Left lung (tissue), 4 donors: Measurements from ENCODE around the gene MTCL3.

ENCODE experiments used
- ATAC-seq: fragments of 200-7000 bp; cut with Tn5 transposase; one replicate; pipeline ENCODE4 v1.9.1; 2020; ENCODE audit warnings: moderate library complexity
- DNase-seq, 4 donors: peaks; one replicate each; pipeline ENCODE4 v3.0.0-alpha.2; 2013 to 2020
- H3K27ac ChIP-seq, 2 donors: fragments of 200-600 bp; sonication (generic) in 1 of 2; one replicate each; pipeline versions ENCODE4 v1.5.0 to v1.8.0; 2020 to 2021
- H3K27me3 ChIP-seq, 2 donors: fragments of 200-600 bp; sonication (generic) in 1 of 2; one replicate each; pipeline versions ENCODE4 v1.5.0 to v1.8.0; 2020 to 2021
- H3K36me3 ChIP-seq, 2 donors: fragments of 200-600 bp; sonication (generic) in 1 of 2; one replicate each; pipeline versions ENCODE4 v1.5.0 to v1.8.0; 2020 to 2021
- H3K4me1 ChIP-seq, 2 donors: fragments of 200-600 bp; one replicate each; pipeline ENCODE4 v1.8.0; 2021
- H3K4me3 ChIP-seq, 2 donors: fragments of 200-600 bp; sonication (generic) in 1 of 2; one replicate each; pipeline versions ENCODE4 v1.5.0 to v1.8.0; 2020 to 2021; ENCODE audit warnings: mild to moderate bottlenecking in 1 of 2
- H3K9me3 ChIP-seq, 2 donors: fragments of 200-600 bp; sonication (generic) in 1 of 2; one replicate each; pipeline versions ENCODE4 v1.5.0 to v1.8.0; 2020 to 2021
- CTCF ChIP-seq, 2 donors: fragments of 200-600 bp; sonication (generic) in 1 of 2; IDR thresholded peaks; one replicate each; pipeline versions ENCODE4 v1.5.0 to v1.8.0; 2021; ENCODE audit warnings: antibody characterized with exemption in 2 of 2
- intact Hi-C, 2 donors: fragments of 100-400 bp; cut with DNase I; formaldehyde crosslinking; loops; one replicate each; pipeline versions ENCODE4 v1.11.2 to v1.14.2; 2022
- donor health status: DM: no; HTN: yes; CAD: no.
- donor health status: DM: no; HTN: no; CAD: no.

Gene MTCL3

GRCh38 chr6:127561660-127562059 is 42.5 kb upstream of the MTCL3 start:
- no peaks in the 10 kb centered on the region for H3K9me3 ChIP-seq
- H3K27me3 ChIP-seq: no peaks in the 10 kb centered on the region
- no peak for ATAC-seq

GRCh38 chr6:127554435-127555006 is 35.4 kb upstream of the MTCL3 start:
- no peaks in the 10 kb centered on the region for H3K36me3 ChIP-seq
- no peaks in the 10 kb centered on the region for H3K27me3 ChIP-seq
- H3K4me1 ChIP-seq: no peaks in the 10 kb centered on the region
- peak; percentile 63 for ATAC-seq
- TF ChIP-seq CTCF (IDR thresholded peaks at IDR 0.05): no peak
- intact Hi-C loops: no loop called here
- no peak overlapping the region for H3K4me3 ChIP-seq
- H3K9me3 ChIP-seq: no peaks in the 10 kb centered on the region
- H3K27ac ChIP-seq: no peak overlapping the region
- DNase-seq: no peak

More at GRCh38 chr6:127561660-127562059, 42.5 kb upstream of the MTCL3 start:
- H3K36me3 ChIP-seq: no peaks in the 10 kb centered on the region
- DNase-seq: no peak
- no peaks in the 10 kb centered on the region for H3K4me1 ChIP-seq
- TF ChIP-seq CTCF (IDR thresholded peaks at IDR 0.05): no peak
- H3K27ac ChIP-seq: no peak overlapping the region
- intact Hi-C loops: no loop called here
- no peak overlapping the region for H3K4me3 ChIP-seq

- intact Hi-C loops: no loop called here
- TF ChIP-seq CTCF (IDR thresholded peaks at IDR 0.05): no peak
- peak; percentile 86 for ATAC-seq
- no peak for DNase-seq
- Histone ChIP-seq H3K36me3 (no peaks in the 10 kb centered on the region), H3K27ac (no peak overlapping the region), H3K4me3 (no peak overlapping the region), H3K9me3 (no peaks in the 10 kb centered on the region), H3K27me3 (no peaks in the 10 kb centered on the region), H3K4me1 (no peaks in the 10 kb centered on the region)
Measured at GRCh38 chr6:127550403-127550802, 31.3 kb upstream of the MTCL3 start.

GRCh38 chr6:127547904-127548649 is 28.9 kb upstream of the MTCL3 start:
- ATAC-seq: no peak
- Histone ChIP-seq H3K4me3 (no peak overlapping the region), H3K4me1 (no peaks in the 10 kb centered on the region)

More at GRCh38 chr6:127547904-127548649, 28.9 kb upstream of the MTCL3 start:
- no peak for TF ChIP-seq CTCF (IDR thresholded peaks at IDR 0.05)
- intact Hi-C loops: loop anchor here in 1 of 2 donors (10.0 kb wide), 1 partner anchor 243 kb away; no protein-coding TSS in a partner anchor
- H3K36me3 ChIP-seq: no peaks in the 10 kb centered on the region
- no peaks in the 10 kb centered on the region for H3K9me3 ChIP-seq
- no peak overlapping the region for H3K27ac ChIP-seq
- DNase-seq: no peak
- H3K27me3 ChIP-seq: no peaks in the 10 kb centered on the region
